ENCODE data around the gene ANXA2. TPM values are rescaled to one million over a fixed set of nuclear protein-coding genes. Genes with fewer than 3 reads are reported as not detected.

ANXA2 gene
- total and polyA plus RNA-seq, 10 of the 15 experiments (the other 5 are each of a cell fraction or from before 2014, with no cell fraction given), result 135 to 540 (median 281) TPM

DNA sequence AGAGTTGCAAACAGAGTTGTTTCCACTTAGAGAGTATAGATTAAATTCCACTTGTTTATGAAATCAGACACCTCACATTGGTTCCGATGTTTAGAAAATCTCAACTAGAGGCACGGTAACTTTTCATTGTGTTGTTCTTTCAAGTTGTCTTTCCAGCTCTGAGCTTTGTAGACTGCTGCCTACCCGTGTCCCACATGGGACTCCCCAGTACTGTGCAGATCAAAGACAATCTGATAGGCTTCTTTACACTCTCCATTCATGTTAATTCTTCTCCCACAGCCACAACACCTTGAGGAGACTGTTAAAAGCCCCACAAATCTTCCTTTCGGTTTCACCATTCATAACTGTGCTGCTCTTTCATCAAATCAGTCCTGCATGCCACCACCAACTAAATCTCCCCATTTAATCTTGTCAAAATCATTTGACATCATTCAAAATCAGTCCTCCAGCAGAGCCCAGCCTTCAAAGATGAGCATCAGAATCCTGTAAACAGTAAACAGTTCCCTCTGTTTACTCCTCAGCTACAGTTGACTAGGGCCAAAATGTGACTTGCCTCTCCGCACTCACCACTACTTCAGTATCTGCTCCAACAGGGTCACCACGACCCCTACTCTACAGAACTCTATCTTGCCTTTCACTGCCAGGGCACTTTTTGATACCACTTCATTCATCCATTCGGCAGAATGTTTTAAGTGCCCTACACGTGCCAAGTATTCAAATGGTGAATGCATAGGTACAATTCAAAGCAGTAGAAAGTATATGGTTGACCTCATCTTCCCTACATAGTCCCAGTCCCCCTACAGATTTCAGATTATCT lies 8.3 kb downstream of the ANXA2 start (continued):
- TF ChIP-seq CBX3 (IDR thresholded peaks at IDR 0.05; ENCODE audit: borderline replicate concordance, low read depth), result no peak
- TF ChIP-seq EZH2 (IDR thresholded peaks at IDR 0.05; ENCODE audit: borderline replicate concordance, control insufficient read depth, low read depth, low read length), result no peak
- TF ChIP-seq, protein P1, sequence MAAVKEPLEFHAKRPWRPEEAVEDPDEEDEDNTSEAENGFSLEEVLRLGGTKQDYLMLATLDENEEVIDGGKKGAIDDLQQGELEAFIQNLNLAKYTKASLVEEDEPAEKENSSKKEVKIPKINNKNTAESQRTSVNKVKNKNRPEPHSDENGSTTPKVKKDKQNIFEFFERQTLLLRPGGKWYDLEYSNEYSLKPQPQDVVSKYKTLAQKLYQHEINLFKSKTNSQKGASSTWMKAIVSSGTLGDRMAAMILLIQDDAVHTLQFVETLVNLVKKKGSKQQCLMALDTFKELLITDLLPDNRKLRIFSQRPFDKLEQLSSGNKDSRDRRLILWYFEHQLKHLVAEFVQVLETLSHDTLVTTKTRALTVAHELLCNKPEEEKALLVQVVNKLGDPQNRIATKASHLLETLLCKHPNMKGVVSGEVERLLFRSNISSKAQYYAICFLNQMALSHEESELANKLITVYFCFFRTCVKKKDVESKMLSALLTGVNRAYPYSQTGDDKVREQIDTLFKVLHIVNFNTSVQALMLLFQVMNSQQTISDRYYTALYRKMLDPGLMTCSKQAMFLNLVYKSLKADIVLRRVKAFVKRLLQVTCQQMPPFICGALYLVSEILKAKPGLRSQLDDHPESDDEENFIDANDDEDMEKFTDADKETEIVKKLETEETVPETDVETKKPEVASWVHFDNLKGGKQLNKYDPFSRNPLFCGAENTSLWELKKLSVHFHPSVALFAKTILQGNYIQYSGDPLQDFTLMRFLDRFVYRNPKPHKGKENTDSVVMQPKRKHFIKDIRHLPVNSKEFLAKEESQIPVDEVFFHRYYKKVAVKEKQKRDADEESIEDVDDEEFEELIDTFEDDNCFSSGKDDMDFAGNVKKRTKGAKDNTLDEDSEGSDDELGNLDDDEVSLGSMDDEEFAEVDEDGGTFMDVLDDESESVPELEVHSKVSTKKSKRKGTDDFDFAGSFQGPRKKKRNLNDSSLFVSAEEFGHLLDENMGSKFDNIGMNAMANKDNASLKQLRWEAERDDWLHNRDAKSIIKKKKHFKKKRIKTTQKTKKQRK (IDR thresholded peaks at IDR 0.05; ENCODE audit: low read depth, low read length), result no peak
- peak; percentile 54; the same call in 1 of the 2 replicates for TF ChIP-seq TCF7 (IDR thresholded peaks at IDR 0.05; ENCODE audit: borderline replicate concordance)
- no peak for TF ChIP-seq TCF3 (IDR thresholded peaks at IDR 0.05; ENCODE audit: borderline replicate concordance, insufficient read depth, low read depth, low read length)
- TF ChIP-seq RUNX3 (IDR thresholded peaks at IDR 0.05; ENCODE audit: low read length), result peak; percentile 55
- no peak for TF ChIP-seq MEF2A (IDR thresholded peaks at IDR 0.05; ENCODE audit: insufficient read depth, low read depth, low read length)
- no peak for TF ChIP-seq LARP7 (IDR thresholded peaks at IDR 0.05)
- TF ChIP-seq NRF1 (conservative IDR thresholded peaks at IDR 0.05; ENCODE audit: low read depth, low read length), result no peak
- TF ChIP-seq SREBF2 (IDR thresholded peaks at IDR 0.05; ENCODE audit: low read length), result no peak
- TF ChIP-seq JUNB (IDR thresholded peaks at IDR 0.05), result 0 out of 2 replicates have a peak, but pooled peaks have one; percentile 20
- TF ChIP-seq BHLHE40 (IDR thresholded peaks at IDR 0.05; ENCODE audit: borderline replicate concordance in 1 of 2, low read depth in 2 of 2, low read length in 1 of 2), result peak in 1 of 2 experiments; percentile 33; a peak in 1 of 4 replicates
- TF ChIP-seq, protein P2, sequence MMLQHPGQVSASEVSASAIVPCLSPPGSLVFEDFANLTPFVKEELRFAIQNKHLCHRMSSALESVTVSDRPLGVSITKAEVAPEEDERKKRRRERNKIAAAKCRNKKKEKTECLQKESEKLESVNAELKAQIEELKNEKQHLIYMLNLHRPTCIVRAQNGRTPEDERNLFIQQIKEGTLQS (IDR thresholded peaks at IDR 0.05; ENCODE audit: borderline replicate concordance, extremely low read depth, low read depth, low read length), result no peak
- TF ChIP-seq BMI1 (IDR thresholded peaks at IDR 0.05; ENCODE audit: borderline replicate concordance), result no peak
- peak; percentile 30; the same call in 1 of the 2 replicates for TF ChIP-seq IKZF1 (conservative IDR thresholded peaks at IDR 0.05)
- TF ChIP-seq HDGF (IDR thresholded peaks at IDR 0.05), result no peak
- TF ChIP-seq SMAD1 (IDR thresholded peaks at IDR 0.05; ENCODE audit: low read depth, partially characterized antibody), result no peak
- no peak for TF ChIP-seq CHD2 (IDR thresholded peaks at IDR 0.05; ENCODE audit: borderline replicate concordance, low read depth, low read length)
- TF ChIP-seq CREM (IDR thresholded peaks at IDR 0.05; ENCODE audit: low read depth), result no peak
- no peak for TF ChIP-seq DPF2 (IDR thresholded peaks at IDR 0.05)
- no peak for TF ChIP-seq SIX5 (IDR thresholded peaks at IDR 0.05; ENCODE audit: low read depth, low read length, severe bottlenecking)
- no peak for TF ChIP-seq POLR2AphosphoS5 (IDR thresholded peaks at IDR 0.05; ENCODE audit: low read length)
- TF ChIP-seq, protein P3, sequence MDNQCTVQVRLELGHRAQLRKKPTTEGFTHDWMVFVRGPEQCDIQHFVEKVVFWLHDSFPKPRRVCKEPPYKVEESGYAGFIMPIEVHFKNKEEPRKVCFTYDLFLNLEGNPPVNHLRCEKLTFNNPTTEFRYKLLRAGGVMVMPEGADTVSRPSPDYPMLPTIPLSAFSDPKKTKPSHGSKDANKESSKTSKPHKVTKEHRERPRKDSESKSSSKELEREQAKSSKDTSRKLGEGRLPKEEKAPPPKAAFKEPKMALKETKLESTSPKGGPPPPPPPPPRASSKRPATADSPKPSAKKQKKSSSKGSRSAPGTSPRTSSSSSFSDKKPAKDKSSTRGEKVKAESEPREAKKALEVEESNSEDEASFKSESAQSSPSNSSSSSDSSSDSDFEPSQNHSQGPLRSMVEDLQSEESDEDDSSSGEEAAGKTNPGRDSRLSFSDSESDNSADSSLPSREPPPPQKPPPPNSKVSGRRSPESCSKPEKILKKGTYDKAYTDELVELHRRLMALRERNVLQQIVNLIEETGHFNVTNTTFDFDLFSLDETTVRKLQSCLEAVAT (IDR thresholded peaks at IDR 0.05), result peak; percentile 51; the same call in 1 of the 2 replicates
